Fibroblast of skin of scalp (primary cell): ENCODE measurements around the gene CFAP46.
"Not testable (repeated sequence)": the region's sequence is repeated elsewhere in the genome, so short reads cannot be mapped to it uniquely, and the experiment has no call there.

Experiments
- DNase-seq: peaks from one replicate; pipeline ENCODE4 v3.0.0-alpha.2; 2013

CFAP46 gene

GRCh38 chr10:132926777-132927650, 15.4 kb downstream of the CFAP46 start:
- no peak for DNase-seq

GRCh38 chr10:132926070-132926469, 16.3 kb downstream of the CFAP46 start:
- DNase-seq: no peak

- DNase-seq: no peak
Observed at GRCh38 chr10:132925614-132926013, 16.8 kb downstream of the CFAP46 start.

GRCh38 chr10:132925071-132925561, 17.3 kb downstream of the CFAP46 start:
- no peak for DNase-seq

GRCh38 chr10:132924046-132924952, 18.1 kb downstream of the CFAP46 start:
- no peak for DNase-seq

GRCh38 chr10:132923384-132923783, 19.0 kb downstream of the CFAP46 start:
- not testable (repeated sequence) for DNase-seq

GRCh38 chr10:132922872-132923271, 19.5 kb downstream of the CFAP46 start:
- DNase-seq: no peak

GRCh38 chr10:132921818-132922807, 20.3 kb downstream of the CFAP46 start:
- DNase-seq: no peak

GRCh38 chr10:132921086-132921485, 21.3 kb downstream of the CFAP46 start:
- no peak for DNase-seq

GRCh38 chr10:132920101-132920925, 22.1 kb downstream of the CFAP46 start:
- DNase-seq: no peak

- DNase-seq: no peak
Observed at GRCh38 chr10:132919374-132920100, 22.8 kb downstream of the CFAP46 start.

- no peak for DNase-seq
Observed at GRCh38 chr10:132918617-132919373, 23.6 kb downstream of the CFAP46 start.

GRCh38 chr10:132918264-132918616, 24.1 kb downstream of the CFAP46 start:
- no peak for DNase-seq

- no peak for DNase-seq
Observed at GRCh38 chr10:132916956-132917666, 25.3 kb downstream of the CFAP46 start.

GRCh38 chr10:132916421-132916841, 25.9 kb downstream of the CFAP46 start:
- DNase-seq: no peak

- no peak for DNase-seq
Observed at GRCh38 chr10:132915411-132915810, 27.0 kb downstream of the CFAP46 start.

GRCh38 chr10:132914732-132915131, 27.6 kb downstream of the CFAP46 start:
- DNase-seq: no peak

GRCh38 chr10:132913559-132914115, 28.7 kb downstream of the CFAP46 start:
- no peak for DNase-seq
